GM12801 (cell line): Measurements from ENCODE around the gene LRRC3B.

Experiments
- CTCF ChIP-seq: IDR thresholded peaks from one replicate; pipeline ENCODE4 v1.5.1; 2011; ENCODE audit warnings: control low read depth; ENCODE audit not compliant: insufficient read length; ENCODE audit errors: extremely low read depth

LRRC3B gene

GRCh38 chr3:26750263-26750662 is 127.7 kb downstream of the LRRC3B start:
- no peak for TF ChIP-seq CTCF

DNA sequence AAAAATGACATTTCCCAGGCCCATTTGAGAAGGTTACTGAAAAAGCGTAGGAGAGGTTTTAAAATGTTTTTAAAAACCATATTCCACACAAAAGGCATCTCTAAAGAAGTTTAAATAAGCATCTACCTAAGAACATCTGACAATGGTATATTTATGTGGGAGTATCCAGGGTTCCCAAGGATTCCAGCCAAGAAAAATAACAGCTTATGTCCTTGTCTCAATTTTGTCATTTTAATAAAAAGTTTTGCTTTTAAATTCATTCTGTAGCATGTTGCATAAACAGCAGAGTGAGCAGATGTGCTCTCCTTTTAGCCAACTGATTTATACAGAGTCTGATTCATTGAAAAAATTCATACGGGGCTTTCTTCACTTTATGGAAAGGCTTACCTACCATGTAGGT is 129.9 kb downstream of the LRRC3B start:
- no peak for TF ChIP-seq CTCF

DNA sequence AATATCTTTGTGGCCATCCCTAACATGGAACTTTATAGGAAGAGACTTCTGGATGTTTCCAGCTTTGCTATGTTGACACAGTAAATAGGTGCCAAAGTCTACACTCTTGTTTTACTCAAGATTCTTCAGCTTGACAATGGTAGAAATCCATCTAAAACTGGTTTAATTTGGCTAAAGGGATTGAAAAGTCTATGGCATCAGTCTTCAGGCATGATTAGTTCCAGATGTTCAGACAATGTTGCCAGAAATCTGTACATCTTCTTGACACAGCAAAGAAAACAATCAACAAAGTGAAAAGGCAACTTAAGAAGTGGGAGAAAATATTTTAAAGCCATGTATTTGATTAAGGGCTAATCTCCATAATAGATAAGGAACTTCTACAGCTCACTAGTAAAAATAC is 130.5 kb downstream of the LRRC3B start:
- TF ChIP-seq CTCF, result no peak

DNA sequence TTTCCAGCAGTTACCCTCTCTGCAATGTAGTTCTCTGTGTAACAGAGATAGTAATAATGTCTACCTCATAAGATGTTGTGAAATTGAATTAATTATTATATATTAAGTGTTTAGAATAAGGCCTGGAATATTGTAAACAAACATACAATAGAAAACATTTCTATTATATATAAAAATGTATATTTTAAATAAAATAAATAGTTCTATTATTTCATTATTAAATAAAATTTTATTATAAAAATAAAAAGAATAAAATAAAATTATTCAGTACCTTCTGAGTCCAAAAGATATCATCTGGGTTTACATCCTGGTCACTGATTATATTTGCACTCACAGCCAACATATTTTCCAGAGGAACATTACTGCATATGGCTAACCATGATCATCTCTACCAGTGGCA is 135.4 kb downstream of the LRRC3B start:
- TF ChIP-seq CTCF, result no peak
